Activated T-cell treated with anti-CD3 and anti-CD28 coated beads, Interleukin-2, amount 50 U/mL, for 72 hours (primary cell): ENCODE results near the gene GP1BB. TPM values are rescaled to one million over a fixed set of nuclear protein-coding genes. Genes with fewer than 3 reads are reported as not detected.

Source experiments
- ATAC-seq, 2 donors: fragments of 150-1000 bp; cut with Tn5 transposase; replicated peaks in 1 of 2; 2 replicates each; pipeline ENCODE4 v1.10.0; 2021; ENCODE audit warnings: moderate library complexity in 2 of 2, mild to moderate bottlenecking in 1 of 2
- DNase-seq, 2 donors: peaks; one replicate each; pipeline ENCODE4 v3.0.0; 2021 to 2022; ENCODE audit warnings: mixed read lengths in 1 of 2
- H3K27ac Mint-ChIP-seq: one replicate; pipeline ENCODE4 v1.8.0; 2022; ENCODE audit warnings: mild to moderate bottlenecking, moderate library complexity, mixed read lengths
- H3K27me3 Mint-ChIP-seq: one replicate; pipeline ENCODE4 v1.8.0; 2022; ENCODE audit warnings: low read depth, mixed read lengths
- H3K36me3 Mint-ChIP-seq, 2 donors: one replicate each; pipeline ENCODE4 v1.8.0; 2022; ENCODE audit warnings: mixed read lengths in 2 of 2, mild to moderate bottlenecking in 1 of 2; ENCODE audit not compliant: insufficient read depth in 2 of 2
- H3K4me1 Mint-ChIP-seq: one replicate; pipeline ENCODE4 v1.8.0; 2022; ENCODE audit warnings: low read depth, mixed read lengths
- H3K4me3 Mint-ChIP-seq, 2 donors: one replicate each; pipeline ENCODE4 v1.8.0; 2022; ENCODE audit warnings: mild to moderate bottlenecking in 2 of 2, mixed read lengths in 2 of 2, moderate library complexity in 2 of 2
- H3K9me3 Mint-ChIP-seq, 2 donors: one replicate each; pipeline ENCODE4 v1.8.0; 2022; ENCODE audit warnings: mixed read lengths in 2 of 2
- total RNA-seq, 2 donors: library from RNA; stranded (reverse); gene quantifications; one replicate each; pipeline ENCODE4 v1.2.3, GENCODE V29; 2022

GP1BB gene
- total RNA-seq, 2 donors from 2014 or later = 0.17 TPM; not detected in 1

DNA sequence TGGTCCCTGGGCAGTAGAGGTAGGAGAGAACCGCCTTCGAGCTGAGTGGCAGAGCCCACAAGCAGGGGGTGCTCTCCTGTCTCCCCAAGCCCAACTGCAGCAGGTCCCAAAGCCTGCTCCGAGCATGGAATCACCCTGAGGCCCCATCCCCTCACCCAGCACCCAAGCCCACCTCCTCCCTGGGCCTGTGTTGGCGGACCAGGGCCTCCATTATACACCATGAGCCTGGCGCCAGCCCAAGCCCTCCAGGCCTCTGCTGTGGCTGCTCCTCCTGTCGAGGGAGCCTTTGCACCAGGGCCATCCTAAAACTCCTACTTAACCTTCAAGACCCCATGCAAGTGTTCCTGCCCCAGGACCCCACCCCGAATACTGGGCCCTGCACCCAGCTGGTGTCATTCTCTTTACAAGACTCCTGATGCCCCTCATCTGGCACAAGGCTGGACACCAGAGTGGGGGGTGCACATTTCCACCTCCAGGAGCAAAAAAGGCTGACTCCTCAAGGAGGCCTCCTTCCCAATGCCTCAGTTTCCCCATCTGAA lies 16.6 kb downstream of the GP1BB start:
- Mint-ChIP-seq H3K27ac (no peak overlapping the region), H3K4me1 (no peaks in the 10 kb centered on the region), H3K9me3 (no peaks in the 10 kb centered on the region), H3K27me3 (no peaks in the 10 kb centered on the region), H3K4me3 (no peak overlapping the region), H3K36me3 (no peaks in the 10 kb centered on the region)
- ATAC-seq = no peak
- no peak for DNase-seq

DNA sequence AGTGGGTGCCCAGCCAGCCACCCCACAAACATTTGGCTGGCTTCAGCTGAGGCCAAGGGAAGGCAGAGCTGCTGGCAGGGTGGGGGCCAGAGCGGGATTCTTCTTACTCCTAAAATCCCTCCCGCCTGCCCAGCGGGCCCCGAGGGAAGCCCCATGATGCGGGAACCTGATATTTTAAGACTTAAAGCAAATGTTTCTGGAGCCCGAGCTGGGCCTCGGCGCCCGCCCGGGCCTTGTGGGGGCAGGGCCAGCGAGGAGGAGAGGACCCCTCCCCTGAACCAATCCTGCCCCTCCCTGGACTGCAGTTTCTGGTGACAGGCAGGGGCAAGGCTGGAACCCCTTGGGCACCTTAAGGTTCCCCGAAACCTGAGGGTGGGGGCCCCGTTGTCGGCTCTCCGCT lies 17.2 kb downstream of the GP1BB start:
- no peaks in the 10 kb centered on the region for H3K4me1 Mint-ChIP-seq
- no peak overlapping the region for H3K4me3 Mint-ChIP-seq
- no peaks in the 10 kb centered on the region for H3K36me3 Mint-ChIP-seq
- ATAC-seq = no peak
- no peak for DNase-seq
- no peaks in the 10 kb centered on the region for H3K27me3 Mint-ChIP-seq
- H3K9me3 Mint-ChIP-seq = no peaks in the 10 kb centered on the region
- no peak overlapping the region for H3K27ac Mint-ChIP-seq

DNA sequence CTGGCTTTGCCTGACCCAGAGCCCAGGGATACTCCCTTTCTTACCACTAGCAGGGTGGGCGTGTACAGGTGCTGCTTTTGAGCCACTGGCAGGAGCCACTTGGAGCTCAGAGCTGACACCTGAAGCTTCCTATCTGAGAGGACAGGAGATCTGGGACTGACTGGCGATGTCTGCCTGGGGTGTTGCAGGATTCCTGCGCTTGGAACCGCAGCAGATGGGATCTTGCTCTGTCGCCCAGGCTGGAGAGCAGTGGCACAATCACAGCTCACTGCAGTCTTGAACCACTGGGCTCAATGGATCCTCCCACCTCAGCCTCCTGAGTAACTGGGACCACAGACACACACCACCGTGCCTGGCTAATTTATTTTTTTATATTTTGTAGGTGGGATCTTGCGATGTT lies 17.7 kb downstream of the GP1BB start:
- Mint-ChIP-seq H3K4me3 (no peak overlapping the region), H3K27ac (no peak overlapping the region), H3K36me3 (no peaks in the 10 kb centered on the region), H3K4me1 (no peaks in the 10 kb centered on the region), H3K9me3 (no peaks in the 10 kb centered on the region), H3K27me3 (no peaks in the 10 kb centered on the region)
- no peak for ATAC-seq
- no peak for DNase-seq

DNA sequence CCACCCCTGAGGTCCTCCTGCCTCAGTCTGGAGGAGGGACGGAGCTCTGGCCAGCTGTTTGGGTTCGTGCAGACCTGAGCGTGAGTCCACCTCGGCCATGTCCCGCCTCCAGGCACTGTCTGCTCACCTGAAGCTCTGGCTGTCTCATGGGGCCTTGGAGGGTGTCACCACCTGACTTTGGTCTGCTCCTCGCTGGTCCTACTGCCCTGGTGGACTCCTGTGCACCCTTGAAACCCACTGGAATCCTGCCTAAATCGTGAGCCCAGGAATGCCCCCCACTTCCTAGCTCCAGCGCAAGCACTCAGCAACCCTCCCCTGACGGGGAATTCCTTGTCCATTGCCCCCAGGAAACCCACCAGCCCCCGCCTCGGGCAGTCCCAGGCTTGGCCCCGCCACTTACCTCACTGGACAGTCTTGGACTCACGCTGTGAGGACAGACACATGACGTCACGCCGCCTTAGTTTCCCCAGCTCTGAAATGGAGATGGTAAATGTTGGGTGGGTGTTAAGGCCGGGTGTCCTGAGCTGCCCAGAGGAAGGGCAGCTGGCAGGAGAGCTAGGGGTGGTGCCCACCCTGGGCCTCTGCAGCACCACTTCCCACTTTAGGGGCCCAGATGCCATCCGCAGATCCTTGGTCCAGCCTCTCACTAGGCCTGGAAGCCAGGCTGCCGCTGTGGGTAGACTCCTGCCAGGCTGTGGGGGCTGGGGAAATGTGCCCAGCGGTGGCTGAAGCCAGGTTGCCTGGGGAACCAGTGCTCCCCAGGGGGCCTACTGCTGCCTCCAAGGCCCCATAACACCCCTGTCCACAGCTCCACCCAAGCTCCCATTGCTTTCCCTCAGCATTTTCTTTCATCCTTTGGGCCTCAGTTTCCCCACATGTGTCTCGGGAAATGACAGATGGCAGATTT lies 19.1 kb downstream of the GP1BB start:
- Mint-ChIP-seq H3K27ac (no peak overlapping the region), H3K9me3 (no peaks in the 10 kb centered on the region), H3K4me1 (no peaks in the 10 kb centered on the region), H3K36me3 (no peaks in the 10 kb centered on the region), H3K4me3 (no peak overlapping the region), H3K27me3 (no peaks in the 10 kb centered on the region)
- DNase-seq = no peak
- ATAC-seq = no peak

DNA sequence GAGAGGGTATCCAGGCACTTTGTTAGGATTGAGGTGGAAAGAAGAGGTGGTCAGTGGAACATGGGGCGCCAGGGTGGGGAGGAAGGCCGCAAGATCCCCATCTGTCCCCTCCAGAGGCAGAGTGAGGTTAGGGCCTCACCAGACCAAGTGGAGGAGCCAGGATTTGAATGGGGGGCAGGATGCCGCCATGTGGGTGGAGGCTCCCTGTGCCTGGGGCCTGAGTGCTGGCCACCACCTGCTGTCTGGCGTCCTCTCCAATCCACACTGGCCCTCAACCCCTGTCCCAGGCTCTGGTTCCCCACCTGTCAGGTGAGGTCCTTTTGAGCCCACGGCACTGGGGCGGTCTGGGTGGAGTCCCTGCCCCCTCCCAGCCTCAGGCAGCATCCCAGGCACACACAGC lies 19.7 kb downstream of the GP1BB start:
- ATAC-seq = no peak

DNA sequence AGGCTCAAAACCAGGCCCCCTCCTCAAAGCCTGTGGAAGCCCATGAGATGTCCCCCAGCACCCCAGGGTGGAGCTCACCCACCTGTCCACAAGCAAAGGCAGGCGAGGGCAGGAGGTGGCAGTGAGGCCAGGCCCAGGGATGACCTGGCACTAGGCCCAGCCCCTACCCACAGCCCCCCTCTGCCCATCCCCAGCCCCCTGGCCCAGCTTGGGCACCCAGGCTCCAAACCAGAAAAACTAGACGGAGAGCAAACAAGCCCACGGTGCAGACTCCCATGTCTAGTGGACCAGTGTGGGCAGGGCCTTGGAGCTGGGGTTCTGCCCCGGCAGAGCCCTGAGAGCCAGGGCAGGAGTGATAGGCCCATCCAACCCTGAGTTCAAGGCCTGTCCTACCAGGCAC lies 20.3 kb downstream of the GP1BB start:
- H3K4me1 Mint-ChIP-seq = no peaks in the 10 kb centered on the region
- no peak overlapping the region for H3K27ac Mint-ChIP-seq
- H3K4me3 Mint-ChIP-seq = no peak overlapping the region

More for the DNA sequence above, 19.7 kb downstream of the GP1BB start:
- Mint-ChIP-seq H3K4me1 (no peaks in the 10 kb centered on the region), H3K27ac (no peak overlapping the region), H3K36me3 (no peaks in the 10 kb centered on the region), H3K4me3 (no peak overlapping the region), H3K9me3 (no peaks in the 10 kb centered on the region), H3K27me3 (no peaks in the 10 kb centered on the region)
- no peak for DNase-seq

DNA sequence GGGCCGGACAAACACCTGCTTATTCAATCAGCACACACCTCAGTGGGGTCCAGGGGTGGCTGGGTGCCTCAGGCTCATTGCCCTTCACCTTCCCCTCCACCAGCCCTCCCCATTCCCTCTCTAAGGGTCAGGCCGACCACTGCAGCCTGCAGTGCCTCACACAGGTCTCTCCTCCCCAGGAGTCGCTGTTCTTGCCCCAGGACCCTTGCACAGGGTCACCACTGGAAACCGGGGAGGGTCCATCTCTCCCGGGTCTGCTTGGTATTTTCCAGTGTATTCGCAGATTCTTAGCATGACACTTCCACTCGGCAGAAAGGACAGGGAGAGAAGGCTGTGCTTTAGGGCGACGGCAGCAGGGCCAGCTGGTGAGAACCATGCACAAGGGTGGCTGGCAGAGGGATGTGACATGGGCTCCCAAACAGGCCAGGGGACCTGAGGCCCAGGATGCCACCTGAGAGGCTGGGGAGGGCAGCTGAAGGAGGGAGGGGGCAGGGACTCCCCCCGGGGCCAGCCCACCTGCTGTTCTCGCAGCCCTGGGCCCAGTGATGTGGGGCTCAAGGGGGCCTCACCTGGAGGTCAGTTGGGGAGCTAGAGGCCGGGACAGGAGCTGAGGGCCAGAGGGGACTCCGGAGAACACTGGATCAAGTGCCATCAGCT lies 21.1 kb downstream of the GP1BB start:
- Mint-ChIP-seq H3K27me3 (no peaks in the 10 kb centered on the region), H3K4me3 (no peak overlapping the region), H3K9me3 (no peaks in the 10 kb centered on the region), H3K27ac (no peak overlapping the region), H3K4me1 (no peaks in the 10 kb centered on the region), H3K36me3 (no peaks in the 10 kb centered on the region)
- DNase-seq = no peak
- ATAC-seq = no peak

More for the DNA sequence above, 20.3 kb downstream of the GP1BB start:
- ATAC-seq (no peak), DNase-seq (no peak)
- Mint-ChIP-seq H3K36me3 (no peaks in the 10 kb centered on the region), H3K27me3 (no peaks in the 10 kb centered on the region), H3K9me3 (no peaks in the 10 kb centered on the region)

DNA sequence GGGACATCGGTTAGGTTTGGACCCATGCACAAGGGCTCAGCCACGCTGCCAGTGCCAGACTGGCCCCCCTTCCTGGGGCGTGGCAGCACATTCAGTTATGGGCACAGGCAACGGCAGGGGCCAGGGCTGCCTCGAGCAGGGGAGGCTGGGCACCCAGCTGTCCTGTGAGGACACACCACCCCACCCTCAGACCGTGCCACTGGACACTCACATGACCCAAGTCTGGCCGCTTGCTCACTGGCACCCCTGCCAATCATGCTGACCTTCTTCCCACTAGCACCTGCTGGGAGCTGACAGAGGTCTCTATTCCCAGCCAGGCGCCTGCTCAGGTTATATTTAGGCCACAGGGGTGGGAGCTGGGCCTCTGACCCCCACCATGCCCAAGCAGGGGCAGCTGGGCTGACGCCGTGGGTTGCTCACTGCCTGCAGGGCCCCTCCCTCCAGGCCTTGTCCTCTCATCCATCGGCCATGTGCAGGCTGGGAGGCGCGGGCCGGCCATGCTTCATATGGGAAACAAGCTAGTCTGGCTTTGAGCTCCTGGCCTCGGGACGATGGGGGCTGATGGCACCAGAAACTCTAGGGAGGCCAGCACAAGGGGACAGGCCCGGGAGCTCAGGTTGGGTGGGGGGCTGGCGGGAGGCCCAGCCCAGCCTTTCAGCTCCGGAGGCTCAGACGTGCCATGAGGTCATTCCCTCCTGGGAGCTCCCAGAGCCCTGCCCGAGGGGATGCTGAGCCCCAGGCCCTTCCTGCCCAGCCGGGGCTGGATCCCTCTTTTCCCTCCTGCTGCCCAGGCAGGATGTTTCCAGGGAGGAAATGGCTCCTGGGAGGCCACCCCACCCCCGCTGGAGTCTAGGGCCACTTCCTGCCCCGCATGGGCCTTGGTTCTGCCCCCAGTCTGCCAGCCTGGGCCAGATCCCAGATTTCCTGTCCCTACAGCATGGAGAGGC lies 22.1 kb downstream of the GP1BB start:
- Mint-ChIP-seq H3K9me3 (no peaks in the 10 kb centered on the region), H3K36me3 (no peaks in the 10 kb centered on the region), H3K4me3 (no peak overlapping the region), H3K27ac (no peak overlapping the region), H3K4me1 (no peaks in the 10 kb centered on the region), H3K27me3 (no peaks in the 10 kb centered on the region)
- ATAC-seq = no peak
- no peak for DNase-seq

DNA sequence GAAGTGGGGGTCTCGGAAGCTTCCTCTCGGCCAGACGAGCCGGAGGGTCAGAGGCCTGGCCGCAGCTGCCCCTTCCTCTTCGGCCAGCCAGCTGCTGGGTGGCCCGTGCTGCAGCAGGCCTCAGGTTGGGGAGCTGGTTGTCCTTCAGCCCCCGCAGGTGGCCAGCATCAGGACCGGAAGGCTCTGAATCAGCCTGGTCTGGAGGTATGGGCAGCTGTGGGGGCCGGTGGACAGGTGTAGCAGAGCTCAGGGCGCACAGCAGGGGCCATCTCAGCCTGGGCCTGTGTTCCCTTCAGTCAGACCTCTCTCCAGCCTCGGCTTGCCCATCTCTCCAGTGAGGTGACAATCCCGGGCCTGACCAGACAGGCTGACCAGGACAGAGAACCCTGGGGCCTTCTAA lies 23.4 kb downstream of the GP1BB start:
- Mint-ChIP-seq H3K4me1 (no peaks in the 10 kb centered on the region), H3K27me3 (no peaks in the 10 kb centered on the region), H3K9me3 (no peaks in the 10 kb centered on the region), H3K27ac (no peak overlapping the region), H3K36me3 (no peaks in the 10 kb centered on the region), H3K4me3 (no peak overlapping the region)
- DNase-seq (no peak), ATAC-seq (no peak)

DNA sequence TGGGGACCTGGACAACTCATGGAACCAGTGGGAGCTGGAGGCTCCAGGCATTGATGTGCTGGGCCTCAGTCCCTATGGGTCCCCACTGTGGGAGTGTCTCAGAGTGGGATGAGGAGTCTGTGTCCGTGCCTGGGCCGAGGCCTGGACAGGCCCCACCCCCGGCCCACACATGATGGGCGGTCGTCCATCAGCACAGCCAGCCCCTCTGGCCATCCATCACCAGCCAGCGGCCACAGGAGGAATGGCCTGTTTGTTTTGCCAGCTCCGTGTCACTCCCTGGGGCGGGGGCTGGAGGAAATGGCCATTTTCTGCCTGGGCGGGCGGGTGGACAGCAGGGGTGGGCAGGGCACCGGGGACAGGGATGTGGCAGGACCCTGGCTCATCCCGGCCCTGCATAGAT lies 24.2 kb downstream of the GP1BB start:
- peaks cover under 1% of the 10 kb centered on the region for H3K27me3 Mint-ChIP-seq
- no peak overlapping the region for H3K4me3 Mint-ChIP-seq
- H3K27ac Mint-ChIP-seq = no peak overlapping the region
- no peaks in the 10 kb centered on the region for H3K4me1 Mint-ChIP-seq
- H3K36me3 Mint-ChIP-seq = no peaks in the 10 kb centered on the region
- no peak for ATAC-seq
- H3K9me3 Mint-ChIP-seq = no peaks in the 10 kb centered on the region
- no peak for DNase-seq

DNA sequence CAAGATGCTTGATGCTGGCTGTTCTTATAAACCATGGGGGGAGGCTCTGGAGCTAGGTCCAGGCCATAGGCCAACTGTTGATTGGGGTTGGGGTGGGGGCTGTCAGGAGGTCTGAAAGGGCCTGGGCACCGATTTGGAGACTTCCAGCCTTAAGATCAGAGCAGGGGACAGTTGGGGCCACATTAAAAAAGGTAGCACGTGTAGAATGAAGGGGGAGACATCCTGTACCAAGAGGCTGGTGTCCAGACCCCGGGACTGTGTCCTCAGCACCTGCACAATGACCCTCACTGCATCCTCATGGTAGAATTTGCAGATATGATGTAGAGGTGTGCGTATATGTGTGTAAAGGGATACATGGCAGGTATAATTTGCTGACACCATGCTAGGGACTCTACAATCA lies 24.8 kb downstream of the GP1BB start:
- Mint-ChIP-seq H3K9me3 (no peaks in the 10 kb centered on the region), H3K27me3 (peaks cover 6% of the 10 kb centered on the region), H3K4me3 (no peak overlapping the region), H3K27ac (no peak overlapping the region), H3K4me1 (no peaks in the 10 kb centered on the region), H3K36me3 (no peaks in the 10 kb centered on the region)
- DNase-seq = no peak
- ATAC-seq = no peak

DNA sequence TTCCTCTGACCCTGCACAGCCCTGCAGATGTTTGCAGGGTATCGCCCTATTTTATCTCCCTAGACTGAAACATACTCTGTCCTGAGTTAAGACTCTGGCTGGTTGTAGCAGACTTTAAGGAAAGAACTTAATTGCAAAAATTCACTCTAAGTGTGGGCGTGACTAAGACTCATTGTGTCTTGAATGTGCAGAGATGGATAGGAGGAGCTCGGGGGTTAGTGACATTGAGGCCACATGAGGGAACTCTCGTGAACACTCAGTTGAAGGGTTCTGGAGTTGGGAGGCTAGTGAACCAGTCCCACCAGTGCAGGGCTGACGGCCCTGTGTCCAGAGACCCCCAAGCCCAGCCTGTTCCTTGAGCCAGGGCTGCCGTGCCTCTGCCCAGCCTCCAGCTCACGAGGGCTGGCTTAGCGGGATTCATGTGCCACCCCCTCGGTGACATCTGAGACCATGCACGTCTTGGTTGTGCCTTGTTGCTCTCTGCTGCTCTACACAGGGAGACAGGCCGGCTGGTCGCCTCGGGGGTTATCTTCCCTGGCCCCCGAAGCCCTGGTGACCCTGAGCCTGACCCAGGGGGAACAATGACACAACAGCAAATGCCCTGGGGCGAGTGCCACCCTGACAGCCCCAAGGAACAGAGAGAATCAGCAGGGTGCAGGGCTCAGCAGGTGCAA lies 25.8 kb downstream of the GP1BB start:
- Mint-ChIP-seq H3K4me3 (no peak overlapping the region), H3K27ac (no peak overlapping the region), H3K9me3 (no peaks in the 10 kb centered on the region), H3K27me3 (peaks cover 16% of the 10 kb centered on the region), H3K4me1 (no peaks in the 10 kb centered on the region), H3K36me3 (no peaks in the 10 kb centered on the region)
- ATAC-seq (no peak), DNase-seq (no peak)
